Measurements from ENCODE around the gene EIF2AK3.

GRCh38 chr2:88545118-88545517, 82.1 kb downstream of the EIF2AK3 start:
- TF ChIP-seq CTCF (IDR thresholded peaks at IDR 0.05): no peak
- no peak for TF ChIP-seq POLR2AphosphoS5 (IDR thresholded peaks at IDR 0.05)
- no peak for TF ChIP-seq POLR2A (IDR thresholded peaks at IDR 0.05; ENCODE audit: low read depth)
- no peak for TF ChIP-seq EP300 (IDR thresholded peaks at IDR 0.05)
